T-helper 2 cell (primary cell): ENCODE results near the gene AP2S1.
"Not testable (repeated sequence)": the region's sequence is repeated elsewhere in the genome, so short reads cannot be mapped to it uniquely, and the experiment has no call there.

Source experiments
- DNase-seq, 5 experiments: peaks; one replicate each; pipeline versions ENCODE4 v3.0.0 to v3.0.0-alpha.2; 2012 to 2022
- total RNA-seq, 2 donors: gene quantifications; one replicate each; lab custom pipeline; 2026; lab: John Stamatoyannopoulos, UW

Gene AP2S1
- total RNA-seq, result 11.2 to 15.1 reads per million in 2 donors

DNA sequence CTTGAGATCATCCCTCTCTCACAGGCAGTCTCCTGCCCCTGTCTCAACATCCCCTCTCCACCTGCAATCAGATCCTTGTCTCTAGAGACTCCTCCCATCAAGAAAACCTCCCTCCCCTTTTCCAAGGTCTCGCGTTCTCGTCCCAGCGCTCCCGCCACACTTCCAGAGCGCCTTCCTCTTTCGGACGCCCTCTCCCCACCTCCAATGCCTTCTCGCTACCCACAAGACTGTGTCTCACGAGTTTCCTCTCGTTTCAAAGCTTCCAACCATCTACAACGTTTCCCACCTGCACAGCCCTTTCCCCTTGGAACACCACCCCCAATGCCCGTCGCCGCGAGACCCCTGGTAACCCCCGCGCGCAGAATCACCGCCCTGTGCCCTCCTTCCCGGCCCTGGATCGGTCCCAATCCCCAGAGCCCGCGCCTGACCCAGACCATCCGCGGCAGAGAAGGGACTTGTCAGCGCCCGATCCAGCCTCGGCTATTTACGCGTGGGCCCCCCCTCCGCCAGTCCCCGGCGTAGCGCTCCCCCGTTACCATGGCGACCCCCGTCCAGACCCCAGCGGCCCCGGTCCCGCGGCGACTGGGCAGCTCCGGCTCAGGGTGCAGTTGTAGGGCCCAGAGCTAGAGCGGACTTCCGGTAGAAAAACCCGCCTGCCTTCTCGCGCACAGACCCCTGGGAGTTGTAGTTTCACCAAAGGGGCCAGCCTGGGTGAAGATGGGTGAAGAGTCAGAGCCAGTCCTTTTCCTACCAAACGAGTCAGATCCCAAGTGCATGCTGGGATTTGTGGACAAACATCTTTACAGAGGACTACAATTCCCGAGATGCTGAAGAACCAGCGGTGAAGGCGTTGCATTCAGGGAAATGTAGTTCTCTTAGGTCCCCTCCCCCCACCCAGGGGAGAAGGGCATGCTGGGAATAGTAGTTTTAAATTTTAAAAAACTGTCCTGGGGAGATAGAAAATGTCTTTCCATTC lies at the start of gene AP2S1:
TSS of gene AP2S1 (minus strand) at position 619 of the 976 bp plus-strand sequence. CDS start at position 539, 80 bp downstream.
- peak; percentile 64 to 99 (median 93) for DNase-seq

DNA sequence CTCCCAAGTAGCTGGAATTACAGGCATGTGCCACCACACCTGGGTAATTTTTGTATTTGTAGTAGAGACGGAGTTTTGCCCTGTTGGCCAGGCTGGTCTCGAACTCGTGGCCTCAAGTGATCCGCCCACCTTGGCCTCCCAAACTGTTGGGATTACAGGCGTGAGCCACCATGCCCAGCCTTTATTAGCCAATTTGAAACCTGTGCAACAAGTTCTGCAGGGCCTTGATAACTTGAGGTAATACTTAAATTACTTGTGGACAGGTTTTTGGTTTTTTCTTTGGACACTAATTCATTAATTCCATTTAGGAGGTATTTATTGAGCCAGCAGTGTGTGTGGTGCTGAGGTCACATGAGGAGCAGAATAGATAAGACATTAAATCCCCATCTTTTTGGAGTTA lies 49.7 kb upstream of the AP2S1 start:
- no peak for DNase-seq

DNA sequence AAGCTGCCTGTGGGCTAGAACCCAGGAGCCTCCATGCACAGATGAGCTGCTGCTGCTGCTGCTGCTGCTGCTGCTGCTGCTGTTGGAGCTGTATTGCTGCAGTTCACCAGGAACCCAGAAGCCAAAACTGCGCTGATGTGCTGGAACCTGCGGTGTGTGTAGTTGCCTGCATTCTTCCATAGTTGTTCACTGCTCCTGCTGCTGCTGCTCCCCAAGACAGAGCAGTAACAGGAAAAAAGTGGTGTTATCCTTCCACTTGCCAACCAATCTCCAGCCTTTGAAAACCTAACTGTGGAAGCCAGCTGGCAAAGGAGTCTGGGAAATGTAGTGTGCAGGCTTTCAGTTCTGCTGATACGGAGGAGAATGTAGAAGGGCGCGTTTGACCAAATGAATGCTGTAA lies 48.1 kb upstream of the AP2S1 start:
- DNase-seq, result no peak

DNA sequence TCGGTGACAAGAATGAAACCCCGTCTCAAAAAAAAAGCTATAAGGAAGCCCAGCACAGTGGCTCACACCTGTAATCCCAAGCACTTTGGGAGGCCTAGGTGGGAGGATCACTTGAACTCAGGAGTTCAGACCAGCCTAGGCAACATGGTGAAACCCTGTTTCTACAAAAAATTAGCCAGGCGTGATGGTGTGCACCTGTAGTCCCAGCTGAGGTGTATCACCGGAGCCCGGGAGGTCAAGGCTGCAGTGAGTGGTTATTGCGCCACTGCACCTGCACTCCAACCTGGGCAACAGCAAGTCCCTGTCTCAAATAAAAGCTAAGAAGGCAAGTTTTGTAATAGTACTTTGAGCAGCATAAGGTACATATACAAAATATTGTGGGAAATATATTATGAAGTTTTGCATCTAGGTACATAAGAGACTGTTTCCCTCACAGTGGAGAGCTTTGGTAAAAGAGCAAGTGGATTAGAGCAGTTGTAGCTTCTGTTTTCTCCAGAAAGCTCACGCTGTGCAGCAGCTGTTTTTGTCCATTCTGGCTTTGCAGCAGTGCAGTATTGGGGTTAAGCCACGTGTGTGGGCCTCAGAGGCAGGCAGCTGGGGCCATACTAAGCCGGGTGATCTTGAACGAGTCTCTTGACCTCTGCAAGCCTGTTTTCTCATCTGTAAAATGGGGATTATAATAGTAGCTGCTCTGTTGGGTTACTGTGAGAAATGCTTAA lies 45.6 kb upstream of the AP2S1 start:
- no peak for DNase-seq

DNA sequence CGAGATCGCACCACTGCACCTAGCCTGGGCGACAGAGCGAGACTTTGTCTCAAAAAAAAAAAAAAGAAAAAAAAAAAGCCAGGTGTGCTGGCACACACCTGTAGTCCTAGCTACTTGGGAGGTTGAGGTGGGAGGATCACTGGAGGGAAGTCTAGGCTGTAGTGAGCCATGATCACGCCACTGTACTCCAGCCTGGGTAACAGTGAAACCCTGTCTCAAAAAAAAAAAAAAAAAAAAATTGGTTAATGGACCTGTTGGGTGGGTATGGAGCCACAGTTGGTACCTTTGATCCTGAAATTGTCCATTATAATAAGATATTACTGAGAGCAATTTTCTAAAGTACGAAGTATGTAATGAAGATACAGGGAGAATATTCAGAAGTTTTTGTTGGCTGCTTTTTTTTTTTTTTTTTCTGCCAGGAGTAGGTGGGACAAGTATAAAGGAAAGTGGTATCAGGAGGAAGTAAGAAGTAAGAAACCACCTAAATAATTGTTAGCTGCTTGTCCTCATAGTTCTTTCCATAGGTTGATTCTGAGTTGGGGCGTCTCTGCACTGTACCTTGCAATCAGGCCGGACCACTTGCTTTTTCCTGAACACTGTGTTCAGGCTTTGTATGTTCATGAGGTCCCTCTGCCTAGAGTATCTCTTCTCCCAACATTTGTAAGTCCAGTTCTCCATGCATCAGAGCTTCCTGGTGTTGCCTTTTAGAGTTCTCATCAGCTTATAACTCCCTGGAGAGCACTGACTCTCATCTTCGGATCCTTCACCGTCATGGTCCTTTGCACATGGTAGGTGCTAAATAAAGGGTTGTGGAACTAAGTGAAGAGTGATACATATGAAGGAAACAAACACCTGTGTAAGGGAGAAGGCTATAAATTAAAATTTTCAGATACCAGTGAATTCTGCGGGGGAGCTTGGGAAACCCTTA lies 41.9 kb upstream of the AP2S1 start:
- DNase-seq, result no peak

DNA sequence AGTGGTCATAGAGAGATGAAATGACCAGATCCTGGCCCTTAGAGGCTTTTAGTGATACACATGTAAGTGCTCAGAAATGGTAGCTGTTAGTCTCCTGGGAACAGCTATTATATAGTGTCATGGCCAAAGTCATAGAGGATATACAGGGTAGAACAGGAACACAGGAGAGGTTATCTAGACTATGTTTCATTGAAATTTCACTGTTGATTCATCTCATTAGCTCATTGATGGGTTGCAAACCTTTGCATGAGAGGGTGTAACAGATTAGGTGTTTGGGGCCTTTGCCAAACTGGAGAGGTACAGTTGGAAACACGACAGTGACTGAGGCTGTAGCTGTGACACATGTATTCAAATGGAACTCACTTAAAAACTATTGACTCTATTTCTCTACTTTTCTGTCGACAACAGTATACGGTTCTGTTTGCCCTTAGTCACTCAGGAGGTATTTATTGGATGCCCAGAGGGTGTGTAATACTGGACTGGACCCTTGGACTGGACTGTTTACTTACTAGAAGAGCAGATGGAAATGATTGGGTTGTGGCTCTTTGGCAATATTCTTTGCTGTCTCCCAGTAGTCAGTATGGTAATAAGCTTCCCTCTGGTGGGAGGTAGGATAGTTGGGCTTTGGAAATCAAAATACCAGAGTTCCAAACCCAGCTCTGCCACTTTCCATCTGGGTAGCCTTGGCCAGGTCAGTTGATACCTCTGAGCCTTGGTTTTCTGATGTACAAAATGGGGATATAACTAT lies 40.0 kb upstream of the AP2S1 start:
- DNase-seq, result no peak

DNA sequence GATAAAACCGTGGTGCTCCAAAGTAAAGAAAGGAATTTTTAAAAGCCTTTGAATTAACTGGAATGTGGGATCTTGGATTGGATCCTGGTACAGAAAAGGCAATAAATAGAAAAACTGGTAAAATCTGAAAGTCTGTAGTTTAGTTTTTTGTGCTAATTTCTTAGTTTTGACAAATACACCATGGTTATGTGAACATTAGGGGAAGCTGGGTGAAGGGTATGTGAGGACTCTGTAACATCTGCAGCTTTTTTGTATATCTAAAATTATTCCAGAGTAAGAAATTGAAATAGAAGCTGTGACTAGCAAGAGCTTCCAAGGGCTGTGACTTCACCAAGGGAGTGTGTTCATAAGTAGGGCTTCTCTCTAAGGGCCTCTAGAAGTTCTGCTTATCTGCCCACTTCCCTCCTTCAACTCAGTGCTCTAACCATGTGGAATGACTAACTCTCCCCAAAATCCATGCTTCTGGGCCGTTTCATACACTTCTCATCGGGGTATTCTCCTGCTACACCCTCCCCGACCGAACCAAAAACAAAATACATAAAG lies 36.7 kb upstream of the AP2S1 start:
- DNase-seq, result no peak

DNA sequence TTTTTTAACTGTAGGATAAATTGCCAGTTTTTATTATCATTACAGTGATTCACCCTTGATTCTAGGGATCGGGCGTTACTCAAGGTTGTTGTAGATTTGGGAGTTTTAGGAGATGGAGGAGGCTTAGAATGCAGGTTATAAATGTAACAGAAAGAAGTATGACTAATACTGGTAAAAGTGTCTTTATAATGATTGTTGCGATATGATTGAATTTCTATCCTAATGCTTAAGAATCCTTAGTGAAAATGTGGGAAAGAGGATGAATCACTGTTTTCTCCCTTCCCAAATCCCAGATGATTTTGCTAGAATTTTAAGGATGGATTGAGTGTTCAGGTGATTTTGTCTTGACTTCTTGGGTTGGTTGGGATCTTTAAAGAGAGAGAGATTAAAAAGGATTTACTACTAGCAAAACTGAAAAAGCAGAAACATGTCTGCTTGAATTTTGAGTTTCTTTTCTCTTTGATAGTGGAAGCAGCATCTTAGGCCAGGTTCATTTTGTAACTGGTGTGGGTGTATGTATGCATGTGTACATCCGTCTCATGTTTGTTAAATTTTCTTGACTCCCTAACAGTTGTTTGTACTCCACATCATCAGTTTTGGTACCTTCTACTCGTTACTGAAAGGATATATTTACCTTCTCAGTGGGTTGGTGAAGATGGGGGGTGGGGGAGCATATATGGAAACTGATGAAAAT lies 36.0 kb upstream of the AP2S1 start:
- peak in 1 of 5 experiments; percentile 31 for DNase-seq

DNA sequence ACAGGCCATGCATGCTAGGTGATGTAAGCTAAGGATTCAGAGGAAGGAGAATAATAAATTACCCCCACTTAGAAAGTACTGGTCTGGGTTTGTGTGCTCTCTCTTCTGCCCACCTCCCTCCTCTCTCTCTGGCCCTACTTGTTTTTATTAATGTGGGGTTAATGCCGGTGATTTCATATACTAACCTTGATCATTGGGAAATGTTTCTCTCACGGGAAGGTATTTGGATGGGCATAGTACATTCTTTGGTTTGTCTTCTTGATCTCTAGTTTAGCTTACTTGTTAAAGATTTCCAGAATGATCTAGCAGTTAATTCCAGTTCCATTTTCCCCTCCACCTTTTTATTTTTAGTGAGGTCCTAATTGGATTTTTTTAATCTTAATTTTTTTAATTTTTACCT lies 34.8 kb upstream of the AP2S1 start:
- no peak for DNase-seq

DNA sequence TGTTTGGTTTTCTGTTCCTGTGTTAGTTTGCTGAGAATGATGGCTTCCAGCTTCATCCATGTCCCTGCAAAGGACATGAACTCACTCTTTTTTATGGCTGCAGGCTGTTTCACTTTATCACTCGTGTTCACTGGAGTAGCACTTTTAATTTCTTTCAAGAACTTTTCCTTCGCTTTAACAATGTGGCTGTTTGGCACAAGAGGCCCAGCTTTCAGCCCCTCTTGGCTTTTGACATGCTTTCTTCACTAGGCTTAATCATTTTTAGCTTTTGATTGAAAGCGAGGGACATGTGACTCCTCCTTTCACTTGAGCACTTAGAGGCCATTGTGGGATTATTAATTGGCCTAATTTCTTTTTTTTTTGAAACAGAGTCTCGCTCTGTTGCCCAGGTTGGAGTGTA lies 32.1 kb upstream of the AP2S1 start:
- not testable (repeated sequence) for DNase-seq

DNA sequence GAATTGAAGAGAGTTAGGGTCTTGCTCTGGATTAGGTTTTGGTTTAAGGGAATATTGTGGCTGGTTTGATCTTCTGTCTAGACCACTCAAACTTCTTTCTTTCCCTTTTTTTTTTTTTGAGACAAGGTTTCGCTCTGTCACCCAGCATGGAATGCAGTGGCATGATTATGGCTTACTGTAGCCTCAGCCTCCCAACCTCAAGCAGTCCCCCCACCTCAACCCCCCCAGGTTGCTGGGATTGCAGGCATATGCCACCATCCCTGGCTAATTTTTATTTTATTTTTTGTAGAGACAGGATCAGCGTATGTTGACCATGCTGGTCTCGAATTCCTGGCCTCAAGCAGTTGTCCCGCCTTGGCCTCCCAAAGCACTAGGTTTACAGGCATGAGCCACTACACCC lies 31.4 kb upstream of the AP2S1 start:
- DNase-seq, result no peak

DNA sequence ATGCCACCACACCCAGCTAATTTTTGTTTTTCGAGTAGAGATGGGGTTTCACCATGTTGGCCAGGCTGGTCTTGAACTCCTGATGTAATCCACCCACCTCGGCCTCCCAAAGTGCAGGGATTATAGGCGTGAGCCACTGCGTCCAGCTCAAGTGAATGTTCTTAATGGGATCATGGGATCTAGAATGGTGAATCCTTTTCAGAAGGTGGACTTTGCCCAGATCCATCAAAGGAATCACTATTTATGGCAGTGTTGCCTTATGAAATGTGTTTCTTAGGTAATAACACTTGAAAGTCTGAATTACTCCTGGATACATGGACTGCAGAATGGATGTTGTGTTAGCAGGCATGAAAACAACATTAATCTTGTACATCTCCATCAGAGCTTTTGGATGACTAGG lies 30.4 kb upstream of the AP2S1 start:
- DNase-seq, result no peak

DNA sequence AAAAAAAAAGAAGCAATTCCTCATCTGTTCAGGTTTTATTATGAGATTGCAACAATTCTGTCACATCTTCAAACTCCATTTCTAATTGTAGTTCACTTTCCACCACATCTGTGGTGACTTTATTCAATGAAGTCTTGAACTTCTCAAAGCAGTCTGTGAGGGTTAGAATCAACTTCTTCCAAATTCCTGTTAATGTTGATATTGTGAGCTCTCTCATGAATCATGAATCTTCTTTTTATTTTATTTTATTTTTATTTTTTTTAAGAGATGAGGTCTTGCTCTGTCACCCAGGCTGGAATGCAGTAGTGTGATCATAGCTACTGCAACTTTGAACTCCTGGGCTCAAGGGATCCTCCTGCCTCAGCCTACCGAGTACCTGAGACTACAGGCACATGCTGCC lies 29.8 kb upstream of the AP2S1 start:
- no peak for DNase-seq

DNA sequence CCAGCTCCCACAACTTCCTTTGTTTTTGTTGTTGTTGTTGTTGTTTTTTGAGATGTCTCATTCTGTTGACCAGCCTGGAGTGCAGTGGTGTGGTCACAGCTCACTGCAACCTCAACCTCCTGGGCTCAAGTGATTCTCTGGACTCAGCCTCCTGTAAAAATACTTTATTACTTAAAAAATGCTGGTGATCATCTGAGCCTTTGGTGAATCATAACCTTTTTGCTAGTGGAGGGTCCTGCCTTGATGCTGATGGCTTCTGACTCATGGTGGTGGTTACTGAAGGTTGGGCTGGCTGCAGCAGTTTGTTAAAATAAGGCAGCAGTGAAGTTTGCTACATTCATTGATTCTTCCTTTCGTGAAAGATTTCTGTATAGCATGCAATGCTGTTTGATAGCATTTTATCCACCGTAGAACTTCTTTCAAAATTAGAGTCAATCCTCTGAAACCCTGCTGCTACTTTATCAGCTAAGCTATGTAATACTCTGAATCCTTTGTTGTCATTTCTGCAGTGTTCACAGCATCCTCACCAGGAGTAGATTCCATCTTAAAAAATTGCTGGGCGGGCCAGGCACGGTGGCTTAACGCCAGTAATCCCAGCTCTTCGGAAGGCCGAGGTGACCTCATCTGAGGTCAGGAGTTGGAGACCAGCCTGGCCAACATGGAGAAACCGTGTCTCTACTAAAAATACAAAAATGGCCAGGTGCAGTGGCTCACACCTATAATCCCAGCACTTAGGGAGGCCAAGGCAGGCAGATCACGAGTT lies 28.1 kb upstream of the AP2S1 start:
- no peak for DNase-seq

DNA sequence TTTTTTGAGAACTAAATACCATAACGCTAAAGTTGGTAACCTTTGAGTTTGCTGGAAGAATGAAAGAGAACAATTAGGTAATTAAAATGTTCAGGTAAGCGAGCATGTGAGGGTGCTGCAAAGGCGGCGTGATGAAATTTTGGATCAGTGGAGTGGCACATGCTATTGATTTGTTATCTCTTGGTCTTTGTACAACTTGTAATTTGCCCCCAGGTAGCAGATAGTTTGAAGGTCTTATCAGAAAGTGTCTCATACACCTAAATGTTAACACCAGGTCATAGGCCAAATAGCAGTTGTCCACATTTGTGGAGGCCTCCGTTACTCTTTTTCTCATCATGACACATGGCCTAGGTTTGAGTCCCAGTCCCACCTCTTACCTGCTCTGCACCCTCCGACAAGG lies 25.0 kb upstream of the AP2S1 start:
- DNase-seq, result no peak

DNA sequence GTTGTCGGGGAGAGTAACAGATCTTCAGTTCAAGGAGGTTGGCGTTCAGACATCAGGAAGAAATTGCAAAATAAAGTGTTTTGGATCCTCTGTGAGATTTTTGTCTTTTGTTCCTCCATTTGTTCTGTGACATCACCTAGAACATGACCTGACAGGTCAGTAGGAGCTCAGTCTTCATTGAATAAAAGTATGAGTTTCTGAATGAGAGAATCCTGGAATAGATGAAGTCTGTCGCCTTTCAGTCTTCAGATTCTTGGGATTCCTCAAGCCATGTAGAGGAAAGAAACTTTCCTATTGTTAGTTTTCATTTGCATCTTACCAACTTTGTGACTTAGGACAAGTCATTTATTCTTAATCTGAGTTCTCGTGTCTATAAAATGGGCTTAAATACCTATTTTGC lies 24.6 kb upstream of the AP2S1 start:
- DNase-seq, result no peak

DNA sequence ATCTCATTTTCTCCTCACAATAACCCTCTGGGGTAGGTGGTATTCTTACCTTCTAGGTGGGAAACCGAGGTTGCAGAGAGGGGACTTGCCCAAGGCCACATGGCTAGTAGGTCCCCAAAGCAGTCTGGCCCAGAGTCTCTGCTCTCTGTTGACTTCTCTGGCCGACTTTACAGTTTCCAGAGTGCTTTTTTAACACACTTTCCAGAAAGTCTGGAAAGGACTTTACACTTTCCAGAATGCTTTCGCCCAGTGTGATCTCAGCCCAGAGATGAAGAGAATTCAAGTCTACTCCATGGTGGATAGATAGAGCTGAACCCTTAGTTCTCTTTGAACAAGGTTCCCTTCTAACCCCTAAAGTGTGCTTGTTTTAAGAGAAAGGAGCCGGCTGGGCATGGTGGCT lies 22.3 kb upstream of the AP2S1 start:
- DNase-seq, result no peak

DNA sequence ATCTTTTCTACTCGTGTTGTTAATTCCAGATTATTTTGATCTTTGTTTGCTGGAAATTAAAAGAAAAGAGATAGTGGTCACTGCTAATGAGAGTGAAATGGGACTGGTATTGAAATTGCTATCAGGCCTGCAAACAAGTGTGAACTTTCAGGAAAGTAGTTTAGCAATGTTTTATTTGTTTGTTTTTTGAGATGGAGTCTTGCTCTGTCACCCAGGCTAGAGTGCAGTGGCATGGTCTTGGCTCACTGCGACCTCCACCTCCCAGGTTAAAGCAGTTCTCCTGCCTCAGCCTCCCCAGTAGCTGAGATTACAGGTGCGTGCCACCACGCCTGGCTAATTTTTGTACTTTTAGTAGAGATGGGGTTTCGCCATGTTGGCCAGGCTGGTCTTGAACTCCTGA lies 20.5 kb upstream of the AP2S1 start:
- DNase-seq, result not testable (repeated sequence)

DNA sequence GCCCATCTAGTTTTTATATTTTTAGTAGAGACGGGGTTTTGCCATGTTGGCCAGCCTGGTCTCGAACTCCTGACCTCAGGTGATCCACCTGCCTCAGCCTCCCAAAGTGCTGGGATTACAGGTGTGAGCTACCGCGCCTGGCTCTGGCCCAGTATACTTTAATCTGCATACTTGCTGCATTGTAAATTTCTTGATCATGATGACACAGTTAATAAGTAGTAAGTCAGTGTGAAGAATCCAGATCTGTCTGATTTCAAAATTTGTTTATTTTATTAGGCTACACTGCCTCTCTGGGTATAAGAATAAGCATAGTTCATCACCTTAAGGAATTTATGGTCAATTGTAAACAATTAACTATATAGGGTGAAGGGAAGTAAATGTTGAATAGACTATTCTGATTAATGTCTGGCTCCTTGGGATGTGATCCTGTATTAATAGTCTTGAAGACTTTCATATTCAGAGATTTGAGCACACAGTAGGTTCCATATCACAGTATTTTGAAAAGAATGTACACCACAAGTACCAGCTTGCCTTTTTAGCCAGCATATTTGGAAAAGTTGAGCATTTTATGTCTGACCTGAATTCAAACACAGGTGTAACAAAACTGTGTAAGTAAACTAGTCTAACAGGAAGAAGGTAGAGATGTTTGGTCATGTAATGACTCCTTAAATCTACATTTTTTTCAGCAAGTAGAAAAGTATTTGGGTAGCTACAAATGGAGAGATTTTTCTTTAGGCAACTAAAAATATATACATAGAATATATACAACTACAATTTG lies 17.6 kb upstream of the AP2S1 start:
- peak in 1 of 5 experiments; percentile 12 for DNase-seq
